Activated CD8-positive, alpha-beta memory T cell treated with anti-CD3 and anti-CD28 coated beads for 1 hour (primary cell): ENCODE results near the gene VGLL2.

Experiments used
- DNase-seq, 2 donors: peaks; one replicate each; pipeline ENCODE4 v3.0.0-alpha.2; 2020; ENCODE audit warnings: low read depth in 1 of 2; ENCODE audit errors: extremely low read depth in 1 of 2

VGLL2 gene

DNA sequence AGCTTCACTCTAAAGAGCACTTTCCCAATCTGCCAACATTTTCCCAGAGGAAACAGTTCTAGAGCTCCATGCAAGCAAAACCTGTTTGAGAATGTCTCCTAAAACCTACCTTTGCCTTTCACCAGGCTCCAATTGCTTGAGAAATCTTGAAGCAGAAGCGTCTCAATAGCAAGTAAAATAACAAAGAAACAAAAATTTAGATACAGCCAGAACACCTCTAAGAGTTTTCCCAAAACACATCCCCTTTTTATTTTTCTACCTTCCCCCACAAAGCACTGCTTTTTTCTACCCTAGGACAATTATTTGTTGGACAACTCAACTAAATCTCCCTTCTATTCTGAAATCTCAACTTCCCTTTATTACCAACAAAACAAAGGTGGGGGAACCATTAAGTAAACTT is 3.6 kb downstream of the VGLL2 start:
- DNase-seq = no peak

GRCh38 chr6:117269638-117270054 is 4.3 kb downstream of the VGLL2 start:
- DNase-seq = no peak

GRCh38 chr6:117270055-117270842 is 4.9 kb downstream of the VGLL2 start:
- DNase-seq = no peak

DNA sequence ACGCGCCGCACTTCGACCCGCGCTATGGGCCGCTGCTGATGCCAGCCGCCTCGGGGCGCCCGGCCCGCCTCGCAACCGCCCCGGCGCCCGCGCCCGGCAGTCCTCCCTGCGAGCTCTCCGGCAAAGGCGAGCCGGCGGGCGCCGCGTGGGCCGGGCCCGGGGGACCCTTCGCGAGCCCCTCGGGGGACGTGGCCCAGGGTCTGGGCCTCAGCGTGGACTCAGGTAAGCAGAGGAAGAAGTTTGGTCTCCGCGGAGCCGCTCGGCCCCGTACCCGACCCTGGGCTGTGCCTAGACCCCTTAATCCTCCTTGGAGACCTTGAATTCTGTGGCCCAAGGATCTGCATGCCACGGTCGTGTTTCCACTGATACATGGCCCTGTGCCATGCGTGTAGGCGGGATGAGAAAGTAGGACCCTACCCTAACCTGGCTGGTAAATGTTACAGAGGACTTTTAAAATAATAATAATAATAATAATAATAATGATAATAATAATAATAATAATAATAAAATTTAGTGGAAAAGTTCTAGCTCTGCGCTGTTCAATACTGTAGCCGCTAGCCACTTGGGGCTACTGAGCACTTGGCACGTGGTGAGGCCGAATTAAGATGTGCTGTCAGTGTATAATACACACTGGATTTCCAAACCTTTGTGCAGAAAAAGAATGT is 5.6 kb downstream of the VGLL2 start:
- no peak for DNase-seq

- no peak for DNase-seq
These were observed 6.9 kb downstream of the VGLL2 start for GRCh38 chr6:117272032-117272866.

- DNase-seq = no peak
These were observed 7.5 kb downstream of the VGLL2 start for GRCh38 chr6:117272891-117273290.

GRCh38 chr6:117275205-117275604 is 9.8 kb downstream of the VGLL2 start:
- no peak for DNase-seq

DNA sequence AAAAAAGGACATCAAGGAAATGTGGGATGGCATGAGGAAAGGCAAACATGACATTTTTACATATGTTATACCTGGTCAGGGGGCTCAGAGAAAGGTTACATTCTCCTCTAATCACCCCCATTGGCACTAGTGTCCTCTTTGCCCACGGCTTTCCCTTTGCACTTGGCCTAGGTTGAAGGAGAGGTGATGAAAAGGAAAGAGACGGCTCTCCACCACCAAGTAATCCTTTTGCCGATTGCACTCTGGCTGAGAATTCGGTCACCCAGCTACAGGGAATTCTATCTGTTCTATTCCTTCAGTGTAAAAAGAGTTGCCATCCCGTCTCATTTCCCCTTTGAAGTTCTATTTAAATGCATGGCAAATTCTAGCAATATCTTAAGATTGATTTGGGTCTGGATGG is 10.4 kb downstream of the VGLL2 start:
- no peak for DNase-seq

GRCh38 chr6:117276778-117277316 is 11.5 kb downstream of the VGLL2 start:
- no peak for DNase-seq

GRCh38 chr6:117280922-117281321 is 15.6 kb downstream of the VGLL2 start:
- DNase-seq = no peak

DNA sequence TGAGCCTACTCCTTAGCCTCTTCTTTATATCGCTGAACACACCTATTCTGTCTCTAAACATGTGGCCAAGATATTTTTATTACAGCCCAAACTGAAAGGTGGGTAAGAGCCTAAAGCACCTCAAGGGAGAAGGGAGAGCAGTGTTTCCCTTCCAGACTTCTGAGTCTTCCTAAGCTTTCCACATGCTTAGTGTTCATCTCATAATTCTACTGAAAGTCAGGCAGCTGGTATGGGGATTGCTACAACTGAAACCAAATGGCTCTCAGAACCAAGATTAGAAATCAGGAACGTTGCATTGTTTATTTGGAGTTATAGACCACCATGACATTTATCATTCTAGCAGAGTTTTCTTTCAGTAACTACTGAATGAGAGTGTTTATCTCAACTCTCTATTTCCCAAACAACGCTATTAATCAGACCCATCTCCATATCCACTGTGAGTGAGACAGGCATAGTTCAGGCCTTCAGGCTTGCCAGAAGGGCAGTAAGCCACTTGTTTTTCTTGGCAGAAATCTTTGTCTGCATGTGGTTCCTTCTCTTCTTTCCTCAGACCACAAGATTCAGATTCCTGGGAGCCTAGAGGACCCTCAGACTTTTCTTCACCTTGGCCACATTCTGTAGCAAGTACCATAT is 22.8 kb downstream of the VGLL2 start:
- no peak for DNase-seq

DNA sequence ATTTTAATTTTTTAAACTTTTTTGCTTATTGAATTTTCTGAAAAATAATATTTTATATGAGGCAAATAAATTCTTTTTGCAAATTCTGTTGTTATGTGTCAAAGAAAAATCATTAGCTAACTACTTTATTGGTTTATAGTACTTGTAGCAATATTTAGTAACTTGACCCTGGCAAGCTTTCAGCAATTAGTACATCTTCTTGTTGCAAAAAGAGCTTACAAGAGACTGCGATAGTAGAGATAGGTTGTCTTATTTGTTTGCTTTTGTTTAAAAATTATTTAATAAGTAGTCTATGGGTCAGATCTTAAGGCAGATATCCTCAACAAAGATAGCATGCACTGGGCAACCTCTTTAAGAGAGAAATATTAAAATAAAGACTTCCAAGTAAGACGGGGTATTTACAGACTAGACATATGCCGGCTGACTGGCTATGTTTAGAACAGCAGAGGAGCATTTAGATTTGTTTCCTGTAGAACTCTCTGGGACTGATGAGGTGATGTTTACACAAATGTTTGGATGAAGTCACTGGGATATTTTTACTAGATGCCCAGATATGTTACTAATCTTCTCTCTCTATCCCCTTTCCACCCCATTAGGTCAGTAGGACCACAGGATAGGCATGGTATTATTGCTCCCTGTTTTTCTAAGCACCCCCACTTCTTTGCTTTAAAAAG is 25.0 kb downstream of the VGLL2 start:
- no peak for DNase-seq

DNA sequence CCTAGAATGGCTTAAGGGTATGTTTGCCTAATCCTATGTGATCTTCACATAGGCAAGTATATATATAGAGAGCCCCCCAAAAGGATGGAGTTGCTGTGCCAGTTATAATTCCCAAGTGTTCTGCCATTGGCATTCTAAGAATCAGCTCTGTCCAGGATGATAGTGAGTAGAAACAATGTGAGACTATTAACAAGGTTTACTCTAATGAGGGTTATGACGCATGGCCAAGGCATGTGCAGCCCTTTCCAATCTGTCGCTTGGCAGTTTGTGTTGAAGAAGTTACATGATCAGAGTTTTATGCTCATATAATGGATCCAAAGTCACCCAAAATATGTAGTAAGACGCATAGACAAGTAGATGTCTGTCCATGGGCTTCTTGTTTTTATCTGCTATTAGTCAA is 33.6 kb downstream of the VGLL2 start:
- no peak for DNase-seq

GRCh38 chr6:117303323-117303722 is 38.0 kb downstream of the VGLL2 start:
- DNase-seq = no peak

- no peak for DNase-seq
These were observed 39.1 kb downstream of the VGLL2 start for GRCh38 chr6:117304446-117304845.

DNA sequence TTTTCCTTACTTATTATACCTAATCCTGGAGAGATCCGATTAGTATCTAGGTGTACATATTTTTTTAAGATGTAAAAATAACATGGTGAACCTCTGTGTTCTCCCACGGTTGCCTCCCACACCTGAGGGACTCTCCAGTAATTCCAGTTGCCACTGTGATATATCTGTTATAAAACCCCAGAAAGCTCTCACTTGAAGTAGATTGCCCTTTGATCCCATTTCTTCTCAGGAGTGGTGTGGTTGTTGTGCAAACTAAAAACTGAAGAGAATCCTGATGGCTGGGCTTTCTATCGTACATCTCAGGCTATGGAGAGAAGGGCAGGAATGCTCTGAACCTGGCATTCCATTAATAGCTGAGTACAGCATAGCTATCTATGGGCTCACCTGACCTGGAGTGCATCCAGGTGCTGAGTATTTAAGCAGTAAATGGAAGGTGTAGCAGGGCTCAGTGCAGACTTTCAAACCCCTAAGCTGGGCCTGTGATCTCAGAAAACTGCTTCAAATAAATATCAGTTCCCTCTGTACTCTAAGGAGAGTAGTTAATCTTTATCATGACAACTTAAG is 41.0 kb downstream of the VGLL2 start:
- no peak for DNase-seq

GRCh38 chr6:117307655-117308054 is 42.3 kb downstream of the VGLL2 start:
- no peak for DNase-seq

GRCh38 chr6:117309069-117309468 is 43.7 kb downstream of the VGLL2 start:
- no peak for DNase-seq

GRCh38 chr6:117309611-117310010 is 44.3 kb downstream of the VGLL2 start:
- DNase-seq = no peak

DNA sequence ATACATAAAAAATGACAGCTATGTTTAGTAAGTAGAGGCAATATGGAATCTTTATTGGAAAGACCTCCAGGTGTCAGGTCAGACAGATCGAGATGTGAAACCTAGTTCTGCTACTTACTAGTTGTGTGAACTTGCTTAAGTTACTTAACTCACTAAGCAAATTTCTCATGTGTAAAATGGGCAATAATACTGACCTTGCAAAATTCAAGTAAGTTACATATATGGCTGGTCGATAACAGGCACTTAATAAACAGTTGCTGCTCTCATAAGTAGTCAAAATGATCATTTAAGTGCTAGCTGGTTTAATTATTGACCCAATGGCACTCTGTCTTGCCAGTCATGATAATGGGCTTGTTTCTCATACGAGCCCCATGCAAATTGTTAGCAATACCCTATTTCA is 46.0 kb downstream of the VGLL2 start:
- no peak for DNase-seq
